ENCODE data around the gene ZNF91.

The ZNF91 gene

DNA sequence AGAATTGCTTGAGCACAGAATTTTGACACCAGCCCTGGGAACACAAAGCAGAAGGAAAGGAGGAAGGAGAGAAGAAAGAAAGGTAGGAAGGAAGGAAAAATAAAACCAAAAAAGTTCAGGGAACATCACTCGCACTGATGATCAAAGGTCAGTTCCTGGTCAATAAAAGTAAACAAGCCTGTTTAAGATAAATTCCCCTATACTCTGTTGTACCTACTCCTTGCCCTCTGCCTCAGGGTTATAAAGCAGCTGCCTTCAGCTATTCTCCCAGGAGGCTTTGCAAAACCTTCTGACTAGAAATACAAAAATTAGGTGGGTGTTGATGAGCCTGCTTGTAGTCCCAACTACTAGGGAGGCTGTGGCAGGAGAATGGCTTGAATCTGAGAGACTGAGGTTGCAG is 14.9 kb upstream of the ZNF91 start:
- Histone ChIP-seq H2AFZ (ENCODE audit: low read depth, low read length) (no peak overlapping the region), H3K9ac (ENCODE audit: low read depth, low read length) (no peak overlapping the region), H3K79me2 (ENCODE audit: insufficient read depth, low read length) (no peaks in the 10 kb centered on the region), H3K27ac (ENCODE audit: low read length) (no peak overlapping the region), H3K4me1 (ENCODE audit: insufficient read depth, low read length) (no peaks in the 10 kb centered on the region), H3K36me3 (ENCODE audit: insufficient read depth, low read length) (no peaks in the 10 kb centered on the region), H4K20me1 (ENCODE audit: insufficient read depth, low read length) (no peaks in the 10 kb centered on the region), H3K27me3 (ENCODE audit: insufficient read depth, low read length, poor library complexity) (no peaks in the 10 kb centered on the region), H3K4me3 (ENCODE audit: low read depth in 1 of 2, low read length in 2 of 2) (no peak overlapping the region), H3K9me3 (ENCODE audit: insufficient read depth, low read length, severe bottlenecking) (peaks cover 10% of the 10 kb centered on the region), H3K4me2 (ENCODE audit: insufficient read depth, low read length) (no peak overlapping the region)
- ATAC-seq (ENCODE audit: insufficient read depth, low read depth) (no peak), DNase-seq (no peak)
- TF ChIP-seq EZH2 (IDR thresholded peaks at IDR 0.05; ENCODE audit: borderline replicate concordance, low read depth, low read length, severe bottlenecking) = no peak
- no peak for TF ChIP-seq CTCF (IDR thresholded peaks at IDR 0.05; ENCODE audit: borderline replicate concordance, extremely low read depth, low read length, poor library complexity, severe bottlenecking)

GRCh38 chr19:23409392-23410048 is 14.2 kb upstream of the ZNF91 start:
- TF ChIP-seq EZH2 (IDR thresholded peaks at IDR 0.05; ENCODE audit: borderline replicate concordance, low read depth, low read length, severe bottlenecking) (no peak), CTCF (IDR thresholded peaks at IDR 0.05; ENCODE audit: borderline replicate concordance, extremely low read depth, low read length, poor library complexity, severe bottlenecking) (no peak)
- Histone ChIP-seq H3K4me2 (ENCODE audit: insufficient read depth, low read length) (no peak overlapping the region), H3K4me3 (ENCODE audit: low read depth in 1 of 2, low read length in 2 of 2) (no peak overlapping the region), H3K4me1 (ENCODE audit: insufficient read depth, low read length) (no peaks in the 10 kb centered on the region), H3K36me3 (ENCODE audit: insufficient read depth, low read length) (no peaks in the 10 kb centered on the region), H4K20me1 (ENCODE audit: insufficient read depth, low read length) (no peaks in the 10 kb centered on the region), H3K27me3 (ENCODE audit: insufficient read depth, low read length, poor library complexity) (no peaks in the 10 kb centered on the region), H3K27ac (ENCODE audit: low read length) (no peak overlapping the region), H3K79me2 (ENCODE audit: insufficient read depth, low read length) (no peaks in the 10 kb centered on the region), H2AFZ (ENCODE audit: low read depth, low read length) (no peak overlapping the region), H3K9ac (ENCODE audit: low read depth, low read length) (no peak overlapping the region), H3K9me3 (ENCODE audit: insufficient read depth, low read length, severe bottlenecking) (peaks cover 10% of the 10 kb centered on the region)
- DNase-seq = peak; percentile 23
- peak; percentile 44; the same call in 2 of the 3 replicates for ATAC-seq (ENCODE audit: insufficient read depth, low read depth)

DNA sequence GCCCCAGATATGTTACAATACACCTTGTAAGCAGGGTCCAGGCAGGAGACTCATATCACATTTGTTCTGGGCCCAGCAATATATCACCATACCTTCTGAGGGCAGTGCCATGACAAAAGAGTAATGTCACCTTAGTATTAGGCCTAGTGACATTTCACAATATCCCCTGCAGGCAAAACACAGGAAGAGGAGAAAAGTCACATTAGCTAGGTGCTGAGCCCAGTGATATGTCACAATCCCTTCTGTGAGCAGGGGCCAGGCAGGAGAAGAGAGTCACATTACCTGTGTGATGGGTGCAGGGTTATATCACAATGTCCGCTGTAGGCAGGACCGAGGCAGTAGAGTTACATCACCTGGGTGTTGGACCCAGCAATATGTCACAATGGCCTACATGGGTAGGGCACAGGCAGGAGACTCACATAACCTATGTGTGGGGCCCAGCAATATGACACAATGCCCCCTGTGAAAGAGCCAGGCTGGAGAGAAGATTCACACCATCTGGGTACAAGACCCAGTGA is 12.4 kb upstream of the ZNF91 start:
- peaks cover 10% of the 10 kb centered on the region for H3K9me3 ChIP-seq (ENCODE audit: insufficient read depth, low read length, severe bottlenecking)
- no peak overlapping the region for H3K9ac ChIP-seq (ENCODE audit: low read depth, low read length)
- no peaks in the 10 kb centered on the region for H3K27me3 ChIP-seq (ENCODE audit: insufficient read depth, low read length, poor library complexity)
- no peak overlapping the region for H3K4me2 ChIP-seq (ENCODE audit: insufficient read depth, low read length)
- no peaks in the 10 kb centered on the region for H3K79me2 ChIP-seq (ENCODE audit: insufficient read depth, low read length)
- H4K20me1 ChIP-seq (ENCODE audit: insufficient read depth, low read length) = no peaks in the 10 kb centered on the region
- no peak for TF ChIP-seq CTCF (IDR thresholded peaks at IDR 0.05; ENCODE audit: borderline replicate concordance, extremely low read depth, low read length, poor library complexity, severe bottlenecking)
- no peak for TF ChIP-seq EZH2 (IDR thresholded peaks at IDR 0.05; ENCODE audit: borderline replicate concordance, low read depth, low read length, severe bottlenecking)
- DNase-seq = no peak
- H3K36me3 ChIP-seq (ENCODE audit: insufficient read depth, low read length) = no peaks in the 10 kb centered on the region
- no peak for ATAC-seq (ENCODE audit: insufficient read depth, low read depth)
- no peak overlapping the region for H3K27ac ChIP-seq (ENCODE audit: low read length)
- H3K4me1 ChIP-seq (ENCODE audit: insufficient read depth, low read length) = no peaks in the 10 kb centered on the region
- no peak overlapping the region for H2AFZ ChIP-seq (ENCODE audit: low read depth, low read length)
- no peak overlapping the region for H3K4me3 ChIP-seq (ENCODE audit: low read depth in 1 of 2, low read length in 2 of 2)

All from DND-41 (cell line).